Measurements from ENCODE around the gene HEATR3.

The HEATR3 gene

DNA sequence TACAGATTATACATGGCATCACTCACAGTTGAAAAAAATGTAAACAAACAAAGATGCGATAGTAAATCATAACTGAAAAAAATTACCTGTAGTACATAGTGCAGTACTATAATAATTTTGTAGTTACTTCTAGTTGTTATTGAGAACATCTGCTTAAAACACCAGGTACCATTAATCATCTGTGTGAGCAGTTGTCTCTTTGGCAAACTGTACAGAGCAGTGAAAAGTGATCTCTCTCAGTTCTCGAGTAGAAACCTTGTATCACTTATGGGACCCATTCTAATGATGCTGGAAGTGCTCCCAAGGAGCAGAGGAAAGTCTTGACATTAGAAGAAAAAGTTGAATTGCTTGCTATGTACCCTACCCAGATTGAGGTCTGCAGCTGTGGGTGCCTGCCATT is 78.4 kb downstream of the HEATR3 start:
- H3K4me3 ChIP-seq (ENCODE audit: low read depth, low read length), result no peak overlapping the region
- in situ Hi-C loops (cut with HindIII; ENCODE audit: low sequenced_read_pairs), result no loop called here
- TF ChIP-seq, protein P1, sequence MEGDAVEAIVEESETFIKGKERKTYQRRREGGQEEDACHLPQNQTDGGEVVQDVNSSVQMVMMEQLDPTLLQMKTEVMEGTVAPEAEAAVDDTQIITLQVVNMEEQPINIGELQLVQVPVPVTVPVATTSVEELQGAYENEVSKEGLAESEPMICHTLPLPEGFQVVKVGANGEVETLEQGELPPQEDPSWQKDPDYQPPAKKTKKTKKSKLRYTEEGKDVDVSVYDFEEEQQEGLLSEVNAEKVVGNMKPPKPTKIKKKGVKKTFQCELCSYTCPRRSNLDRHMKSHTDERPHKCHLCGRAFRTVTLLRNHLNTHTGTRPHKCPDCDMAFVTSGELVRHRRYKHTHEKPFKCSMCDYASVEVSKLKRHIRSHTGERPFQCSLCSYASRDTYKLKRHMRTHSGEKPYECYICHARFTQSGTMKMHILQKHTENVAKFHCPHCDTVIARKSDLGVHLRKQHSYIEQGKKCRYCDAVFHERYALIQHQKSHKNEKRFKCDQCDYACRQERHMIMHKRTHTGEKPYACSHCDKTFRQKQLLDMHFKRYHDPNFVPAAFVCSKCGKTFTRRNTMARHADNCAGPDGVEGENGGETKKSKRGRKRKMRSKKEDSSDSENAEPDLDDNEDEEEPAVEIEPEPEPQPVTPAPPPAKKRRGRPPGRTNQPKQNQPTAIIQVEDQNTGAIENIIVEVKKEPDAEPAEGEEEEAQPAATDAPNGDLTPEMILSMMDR (IDR thresholded peaks at IDR 0.05; ENCODE audit: low read depth, low read length), result no peak
- no peak for DNase-seq (ENCODE audit: low read depth, low spot score)

DNA sequence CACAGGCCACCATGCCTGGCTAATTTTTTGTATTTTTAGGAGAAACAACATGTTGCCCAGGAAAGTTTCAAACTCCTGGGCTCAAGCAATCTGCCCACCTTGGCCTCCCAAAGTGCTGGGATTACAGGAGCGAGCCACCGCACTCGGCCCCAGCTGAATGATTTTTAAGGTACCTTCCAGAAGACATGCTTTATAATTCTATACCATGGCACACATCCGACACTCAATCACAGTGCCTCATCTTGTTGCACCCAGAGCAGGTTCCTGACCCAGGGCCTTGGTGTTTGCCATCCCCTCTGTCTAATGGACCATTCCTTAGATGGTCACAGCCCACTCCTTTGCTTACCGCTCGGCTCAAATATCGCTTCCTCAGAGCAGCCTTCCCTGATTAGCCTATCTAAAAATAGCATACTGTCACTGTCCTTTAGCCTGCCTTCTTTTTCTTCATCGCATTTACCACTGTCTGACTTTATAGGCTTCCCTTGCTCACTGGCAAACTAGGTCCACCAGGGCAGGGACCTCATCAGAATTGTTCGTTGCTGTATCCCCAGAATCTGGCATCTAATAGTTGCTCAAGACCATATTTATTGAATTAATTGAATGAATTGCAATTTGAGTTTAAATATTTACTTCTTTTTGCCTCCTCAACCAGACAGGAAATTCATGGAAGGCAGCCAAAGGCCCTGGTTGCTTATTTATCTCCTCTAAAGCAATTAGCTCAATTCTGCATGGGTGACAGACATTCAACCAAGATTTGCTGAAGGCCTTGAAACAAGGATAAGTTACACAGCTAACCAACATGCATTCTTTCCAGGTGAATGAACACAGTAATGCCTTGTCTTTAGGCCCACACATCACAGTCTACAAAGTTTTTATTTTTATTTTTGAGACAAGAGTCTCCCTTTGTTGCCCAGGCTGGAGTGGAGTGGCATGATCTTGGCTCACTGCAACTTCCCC is 81.0 kb downstream of the HEATR3 start:
- in situ Hi-C loops (cut with HindIII; ENCODE audit: low sequenced_read_pairs), result no loop called here
- H3K4me3 ChIP-seq (ENCODE audit: low read depth, low read length), result no peak overlapping the region
- no peak for DNase-seq (ENCODE audit: low read depth, low spot score)
- TF ChIP-seq, protein P1 (IDR thresholded peaks at IDR 0.05; ENCODE audit: low read depth, low read length), result no peak

DNA sequence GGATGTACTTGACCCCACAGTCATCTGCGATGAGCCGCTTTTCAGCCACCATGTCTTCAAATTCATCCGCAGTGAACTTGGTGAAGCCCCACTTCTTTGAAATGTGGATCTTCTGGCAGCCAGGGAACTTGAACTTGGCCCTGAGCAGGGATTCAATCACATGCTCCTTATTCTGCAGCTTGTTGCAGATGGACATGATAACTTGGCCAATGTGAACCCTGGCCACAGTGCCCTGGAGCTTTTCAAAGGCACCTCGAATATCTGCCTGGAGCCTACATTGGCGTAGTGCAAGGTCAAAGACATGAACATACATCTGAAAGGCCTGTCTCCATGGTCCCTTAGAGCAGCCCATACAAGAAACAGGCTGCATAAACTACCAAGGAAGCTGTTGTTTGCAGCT is 85.6 kb downstream of the HEATR3 start:
- no peak overlapping the region for H3K4me3 ChIP-seq (ENCODE audit: low read depth, low read length)
- TF ChIP-seq, protein P1 (IDR thresholded peaks at IDR 0.05; ENCODE audit: low read depth, low read length), result no peak
- in situ Hi-C loops (cut with HindIII; ENCODE audit: low sequenced_read_pairs), result no loop called here
- DNase-seq (ENCODE audit: low read depth, low spot score), result no peak

DNA sequence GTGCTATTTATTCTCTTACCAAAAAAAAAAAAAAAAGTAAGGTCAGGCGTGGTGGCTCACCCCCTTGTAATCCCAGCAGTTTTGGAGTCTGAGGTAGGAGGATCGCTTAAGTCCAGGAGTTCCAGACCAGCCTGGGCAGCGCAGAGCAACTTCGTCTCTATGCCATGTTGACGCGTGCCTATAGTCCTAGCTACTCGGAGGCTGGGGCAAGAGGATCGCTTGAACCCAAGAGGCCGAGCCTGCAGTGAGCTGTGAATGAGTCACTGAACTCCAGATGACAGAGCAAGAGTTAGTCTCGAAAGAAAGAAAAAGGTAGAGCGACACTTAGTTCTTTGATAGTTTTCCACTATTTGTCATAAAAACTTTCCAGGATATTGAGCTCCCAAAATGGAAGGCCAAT is 86.0 kb downstream of the HEATR3 start:
- no peak overlapping the region for H3K4me3 ChIP-seq (ENCODE audit: low read depth, low read length)
- TF ChIP-seq, protein P1 (IDR thresholded peaks at IDR 0.05; ENCODE audit: low read depth, low read length), result no peak
- DNase-seq (ENCODE audit: low read depth, low spot score), result no peak
- in situ Hi-C loops (cut with HindIII; ENCODE audit: low sequenced_read_pairs), result no loop called here

DNA sequence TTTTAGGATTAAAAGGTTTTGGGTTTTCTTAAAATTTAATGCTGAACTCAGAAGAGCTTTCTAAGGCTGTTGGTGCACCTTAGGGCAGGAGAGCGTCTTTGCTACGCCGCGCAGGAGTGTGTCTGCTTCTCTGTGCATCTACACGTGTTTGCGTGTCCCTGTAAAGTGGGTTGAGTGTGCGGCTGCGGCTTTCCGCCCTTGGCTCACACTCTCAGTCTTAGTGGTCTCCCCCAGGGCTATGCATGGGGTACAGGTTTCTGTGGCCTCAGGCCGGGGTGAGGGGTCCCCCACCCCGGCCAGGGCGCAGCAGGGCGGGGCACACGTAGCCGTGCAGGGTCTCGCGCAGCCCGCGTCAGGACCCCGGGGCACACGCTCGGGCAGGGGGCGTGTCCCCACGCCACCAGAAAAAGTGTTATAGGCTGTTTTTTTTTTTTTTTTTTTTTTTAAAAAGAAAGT is 86.6 kb downstream of the HEATR3 start:
- peak; percentile 52 for DNase-seq (ENCODE audit: low read depth, low spot score)
- in situ Hi-C loops (cut with HindIII; ENCODE audit: low sequenced_read_pairs), result no loop called here
- H3K4me3 ChIP-seq (ENCODE audit: low read depth, low read length), result peak overlapping the region; percentile 59
- TF ChIP-seq, protein P1 (IDR thresholded peaks at IDR 0.05; ENCODE audit: low read depth, low read length), result no peak

DNA sequence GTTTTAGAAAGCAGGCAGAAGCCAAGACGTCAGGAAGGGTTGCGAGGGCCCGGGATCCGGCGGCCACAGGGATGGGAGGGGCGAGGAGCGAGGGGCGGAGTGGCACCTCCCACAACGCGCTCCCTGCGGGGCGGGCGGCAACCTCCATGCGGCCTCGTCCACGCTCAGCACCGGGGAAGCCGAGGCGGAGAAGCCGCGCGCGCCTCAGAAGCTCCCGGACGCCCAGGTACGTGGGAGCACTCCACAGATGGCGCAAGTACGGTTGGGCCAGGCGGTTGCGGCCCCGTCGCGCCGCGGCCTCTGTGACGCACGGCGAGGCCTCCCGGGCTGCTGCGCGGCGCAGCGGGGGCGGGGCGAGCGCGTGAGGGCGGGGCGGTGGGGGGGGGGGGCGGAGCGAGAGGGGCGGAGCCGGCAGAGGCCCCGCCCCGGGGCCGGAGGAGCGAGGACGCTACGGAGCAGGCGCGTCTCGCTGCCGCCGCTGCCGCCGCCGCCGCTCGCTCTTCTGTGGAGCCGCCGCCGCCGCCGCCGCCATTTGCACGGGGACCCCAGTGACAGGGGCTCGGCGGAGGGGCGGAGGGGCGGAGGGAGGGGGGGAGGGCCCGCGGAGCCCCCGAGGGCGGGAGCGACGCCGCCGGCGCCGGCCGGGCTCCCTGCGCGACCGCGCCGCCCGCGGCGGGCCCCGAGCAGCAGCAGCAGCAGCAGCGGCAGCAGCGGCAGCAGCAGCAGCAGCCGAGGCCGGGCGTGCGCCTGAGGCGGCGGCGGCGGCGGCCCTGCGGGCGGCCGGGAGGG is 87.2 kb downstream of the HEATR3 start, which contains the start of gene TENT4B:
Gene TENT4B (plus strand): TSS at position 500 of the 789 bp plus-strand sequence. CDS start 316 bp downstream, outside the sequence.
- in situ Hi-C loops (cut with HindIII; ENCODE audit: low sequenced_read_pairs), result no loop called here

More for the DNA sequence above, 87.2 kb downstream of the HEATR3 start, which contains the start of gene TENT4B:
- H3K4me3 ChIP-seq (ENCODE audit: low read depth, low read length), result peak within 1 kb of the TSS; percentile 63
- TF ChIP-seq, protein P1 (IDR thresholded peaks at IDR 0.05; ENCODE audit: low read depth, low read length), result no peak
- DNase-seq (ENCODE audit: low read depth, low spot score), result peak; percentile 84
